HS-27A (cell line): Measurements from ENCODE around the gene USP49.
A peak's percentile ranks its signal among the peaks of the same experiment; 100 is the strongest.
"Not testable (repeated sequence)": the region's sequence is repeated elsewhere in the genome, so short reads cannot be mapped to it uniquely, and the experiment has no call there.

Experiments
- DNase-seq: peaks from one replicate; pipeline ENCODE4 v3.0.0-alpha.2; 2012; ENCODE audit warnings: low read depth, missing footprints

Gene USP49

DNA sequence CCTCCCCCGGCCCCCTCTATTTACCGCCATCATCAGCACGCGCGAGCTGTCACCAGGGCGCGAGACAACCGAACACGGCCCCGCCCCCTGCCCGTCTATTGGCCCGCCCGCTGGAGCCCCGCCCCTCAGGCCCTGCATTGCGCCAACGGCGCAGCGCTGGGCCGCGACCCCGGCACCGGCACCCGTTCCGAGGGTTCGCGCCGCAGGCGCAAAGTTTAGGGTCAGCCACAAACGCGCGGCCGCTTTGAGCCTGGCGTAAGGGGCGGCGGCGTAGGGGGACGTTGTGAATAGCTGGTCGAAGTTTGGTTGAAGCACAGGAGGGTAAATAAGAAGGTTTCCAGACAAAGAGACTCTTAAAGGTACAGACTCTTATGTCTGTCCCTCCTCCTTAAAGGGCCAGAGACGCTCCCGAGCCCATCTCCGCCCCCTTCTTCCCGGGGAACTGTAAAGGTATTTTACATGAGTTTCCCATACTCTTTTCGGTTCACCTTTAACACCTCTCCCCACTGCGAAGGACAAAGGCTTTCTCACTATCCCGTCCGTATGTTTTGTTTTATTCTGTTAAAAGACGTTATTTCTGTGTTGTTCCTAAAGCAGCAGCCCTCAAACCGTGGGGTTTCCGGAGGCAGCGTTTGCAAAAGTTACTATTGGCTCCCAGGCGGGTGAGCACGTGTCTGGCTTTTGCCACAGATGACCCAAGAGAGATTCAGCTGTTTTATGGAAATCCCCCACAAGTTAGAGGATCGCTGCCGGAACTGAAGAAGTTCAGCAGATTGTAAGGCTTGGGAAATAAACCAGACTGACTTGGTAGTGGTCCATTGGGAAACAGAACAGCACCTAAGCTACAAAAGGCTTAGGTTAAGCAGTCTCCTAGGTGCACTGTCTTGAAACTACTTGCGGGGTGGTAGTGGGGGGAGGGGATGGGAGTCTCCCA lies at the start of gene USP49:
TSS of gene USP49 (minus strand) at position 76 of the 934 bp plus-strand sequence. CDS start 88,392 bp downstream, outside the sequence.
- peak; percentile 62 for DNase-seq

DNA sequence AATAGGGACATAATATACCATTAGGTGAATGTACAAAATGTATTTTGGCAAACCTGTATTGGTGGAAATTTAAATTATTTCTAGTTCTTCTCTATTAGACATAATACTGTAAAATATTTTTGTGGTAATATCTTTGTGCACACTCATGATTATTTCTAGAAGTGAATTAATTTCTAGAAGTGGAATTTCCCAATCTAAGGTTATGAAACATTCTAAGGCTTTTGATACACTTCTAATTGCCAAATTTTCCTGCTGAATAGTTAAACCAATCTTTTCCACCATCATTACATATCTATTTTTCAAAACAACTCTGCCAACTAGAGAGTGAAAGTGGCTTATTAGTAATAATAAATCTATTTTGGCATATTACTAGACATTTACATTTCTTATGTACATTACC lies 48.3 kb upstream of the USP49 start:
- no peak for DNase-seq

DNA sequence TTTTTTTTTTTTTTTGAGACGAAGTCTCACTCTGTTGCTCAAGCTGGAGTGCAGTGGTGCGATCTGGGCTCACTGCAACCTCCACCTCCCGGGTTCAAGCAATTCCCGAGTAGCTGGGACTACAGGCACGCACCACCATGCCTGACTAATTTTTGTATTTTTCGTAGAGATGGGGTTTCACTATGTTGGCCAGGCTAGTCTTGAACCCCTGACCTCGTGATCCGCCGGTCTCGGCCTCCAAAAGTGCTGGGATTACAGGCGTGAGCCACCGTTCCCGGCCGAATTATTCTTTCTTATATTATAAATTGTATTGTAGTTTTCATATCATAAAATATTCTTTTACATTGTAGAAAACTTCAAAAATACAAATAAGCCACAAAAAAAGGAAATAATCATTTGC lies 47.7 kb upstream of the USP49 start:
- not testable (repeated sequence) for DNase-seq

DNA sequence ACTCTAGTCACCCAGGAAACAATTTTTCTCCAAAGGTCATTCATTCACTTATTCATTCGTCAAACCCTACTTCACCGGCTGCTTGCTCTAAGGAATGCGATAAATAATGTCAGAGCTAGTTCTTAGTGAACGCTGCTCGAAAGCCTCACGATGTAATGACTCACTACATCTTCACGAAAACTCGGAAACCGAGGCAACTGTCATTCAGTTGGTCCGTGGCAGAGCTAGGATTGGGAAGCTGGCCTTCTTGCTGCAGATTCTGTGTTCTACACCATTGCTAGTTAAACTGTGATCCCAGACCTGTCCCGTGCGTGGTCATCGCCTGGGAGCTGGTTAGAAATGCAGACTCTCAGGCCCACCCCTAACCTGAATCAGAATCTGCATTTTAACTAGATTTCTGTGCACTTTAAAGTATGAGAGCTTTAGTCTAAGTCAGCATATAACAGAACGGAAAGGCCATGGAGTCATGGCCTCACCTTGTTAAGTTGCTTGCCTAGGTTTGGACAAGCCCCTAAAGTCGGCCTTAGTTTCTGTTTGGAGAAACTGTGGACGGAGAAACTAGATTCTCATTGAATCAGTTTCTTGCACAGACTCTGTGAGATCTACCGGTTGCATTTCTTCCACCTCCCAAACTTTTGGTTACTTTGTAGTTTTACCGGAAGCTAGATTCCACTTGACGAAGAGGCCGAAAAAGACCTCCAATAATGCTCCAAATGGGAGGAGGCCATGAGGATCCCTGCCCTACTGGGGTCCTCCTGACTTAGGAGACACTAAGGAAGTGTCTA lies 47.1 kb upstream of the USP49 start:
- no peak for DNase-seq

DNA sequence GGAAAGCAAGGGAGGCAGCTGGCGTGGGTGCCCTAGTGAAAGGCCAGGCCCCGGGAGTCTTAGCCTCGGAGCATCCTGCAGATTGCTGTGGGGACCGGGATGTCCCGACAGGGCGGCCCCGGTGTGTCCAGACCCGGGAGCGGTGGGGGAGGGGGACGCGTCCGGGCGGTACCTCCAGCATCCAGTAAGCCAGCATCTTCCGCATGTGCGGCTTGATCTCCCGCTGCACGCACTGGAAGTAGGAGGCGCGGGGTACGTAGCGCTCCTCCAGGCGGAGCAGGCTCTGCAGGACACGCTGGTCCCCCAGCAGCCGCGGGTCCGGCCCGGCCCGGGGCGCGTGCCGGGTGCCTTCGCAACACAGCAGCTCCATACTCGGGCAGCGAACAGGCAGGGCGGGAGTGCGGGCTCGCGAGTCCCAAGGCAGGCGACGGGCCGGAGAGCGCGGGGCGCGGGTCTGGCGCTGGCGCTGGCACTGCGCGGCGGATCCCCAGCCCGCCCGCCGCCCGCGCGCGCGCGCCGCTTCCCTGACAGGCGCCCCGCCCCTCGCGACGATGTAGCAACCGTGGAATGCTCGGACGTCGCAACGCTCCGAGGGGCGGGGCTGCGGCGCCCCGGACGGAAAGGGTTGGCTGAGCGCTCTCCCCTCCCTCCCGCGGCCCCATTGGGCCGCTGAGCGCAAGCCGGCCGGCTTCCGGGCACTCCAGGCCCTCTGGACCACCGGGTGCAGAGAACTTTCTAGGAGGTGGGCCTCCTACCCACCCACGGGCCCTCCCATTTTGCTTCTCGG lies 46.3 kb upstream of the USP49 start, which contains the start of gene CCND3:
TSS of gene CCND3 (minus strand) at position 529 of the 787 bp plus-strand sequence. CDS start at position 370, 159 bp downstream.
- DNase-seq: peak; percentile 83

DNA sequence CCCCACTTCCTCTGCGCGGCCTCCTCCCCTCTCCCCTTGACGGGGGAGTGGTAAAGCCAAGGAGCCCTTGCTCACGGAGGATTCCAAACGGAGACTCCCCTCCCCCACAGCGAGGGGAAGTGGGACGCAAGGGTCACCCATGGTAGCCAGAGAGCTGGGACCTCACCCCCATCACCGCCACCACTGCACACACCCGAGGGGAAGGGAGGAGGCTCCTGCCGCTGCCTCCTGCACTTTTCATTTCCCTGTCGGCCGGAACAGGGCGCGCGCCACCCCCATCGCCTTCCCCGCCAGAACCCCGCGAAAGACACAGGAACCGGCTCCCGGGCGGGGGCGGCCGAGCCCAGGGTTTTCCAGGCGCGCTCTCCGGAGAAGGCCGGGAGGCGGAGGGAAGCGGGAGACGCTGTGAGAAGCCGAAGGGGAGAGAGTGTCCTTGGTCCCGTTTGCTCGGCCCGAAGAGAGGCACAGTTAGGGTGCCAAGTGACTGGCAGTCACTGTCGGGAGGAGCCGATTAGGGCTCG lies 45.6 kb upstream of the USP49 start:
- no peak for DNase-seq

DNA sequence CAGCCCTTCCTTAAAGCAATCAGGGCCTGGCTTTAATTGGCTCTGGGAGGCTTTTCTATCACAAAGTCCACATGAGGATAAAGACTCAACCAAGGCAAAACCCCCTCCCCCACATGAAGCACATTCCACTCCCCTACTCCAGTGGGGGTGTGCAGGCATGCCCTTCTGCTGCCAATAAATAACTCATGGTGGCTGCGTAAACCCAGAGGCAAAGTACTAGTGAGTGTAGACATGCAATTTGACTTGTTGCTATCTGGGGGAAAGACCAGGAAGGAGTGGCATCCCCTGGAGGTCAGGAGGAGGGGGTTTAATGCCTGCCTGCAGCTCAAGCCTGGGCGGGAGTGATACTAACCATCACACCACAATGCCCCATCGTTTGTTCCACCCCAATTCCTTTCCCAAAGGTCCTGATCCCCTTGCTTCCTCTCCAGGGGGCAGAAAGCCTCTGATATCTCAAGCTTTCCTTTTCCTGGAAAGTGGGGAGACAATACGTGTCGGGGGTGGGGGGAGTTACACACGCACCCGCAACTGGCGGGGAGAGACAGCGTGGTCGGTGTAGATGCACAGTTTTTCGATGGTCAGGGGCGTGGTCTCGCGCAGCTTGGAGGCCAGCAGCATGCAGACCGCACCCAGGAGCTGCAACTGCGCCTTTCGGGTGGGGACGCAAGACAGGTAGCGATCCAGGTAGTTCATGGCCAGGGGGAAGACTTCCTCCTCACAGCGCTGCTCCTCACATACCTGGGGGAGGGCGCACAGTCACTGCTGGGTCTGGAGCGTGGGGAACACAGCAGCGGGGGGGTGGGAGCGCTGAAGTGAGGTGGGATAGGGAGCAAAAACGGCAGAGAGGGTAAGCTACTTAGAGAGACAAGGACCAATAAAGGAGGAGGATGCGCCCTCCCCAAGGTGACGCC lies 44.9 kb upstream of the USP49 start:
- DNase-seq: no peak

DNA sequence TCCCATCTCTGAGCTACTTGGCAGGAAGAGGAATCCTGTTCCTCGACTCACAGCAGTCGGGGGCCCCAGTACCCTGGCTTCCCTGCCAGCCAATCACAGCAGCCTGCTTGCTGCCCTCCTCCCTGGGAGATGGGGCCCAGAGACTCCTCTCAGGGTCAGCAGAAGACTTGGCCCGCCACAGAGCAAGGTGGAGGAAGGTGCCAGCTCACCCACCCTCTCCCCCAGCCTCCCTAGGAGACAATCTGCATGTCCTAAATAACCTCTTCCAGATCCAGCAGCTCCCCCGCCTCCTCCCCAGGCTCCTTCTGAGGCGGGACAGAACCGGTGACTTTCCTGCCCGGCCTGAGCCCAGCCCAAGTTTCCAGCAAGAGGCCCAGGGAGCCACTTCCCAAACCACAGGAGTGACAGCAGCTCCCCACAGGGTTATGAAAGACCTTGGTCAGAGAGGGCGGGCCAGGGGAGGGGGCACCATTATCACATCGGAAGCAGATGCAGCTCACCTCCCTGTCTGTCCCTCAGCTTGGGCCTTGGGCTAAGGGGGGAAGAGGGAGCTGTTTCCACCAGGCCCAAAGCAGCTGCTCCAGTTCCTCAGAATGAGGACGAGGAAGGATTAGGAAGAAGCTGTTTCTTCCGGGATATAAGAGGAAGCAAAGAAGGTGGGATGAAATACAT lies 44.1 kb upstream of the USP49 start:
- no peak for DNase-seq

DNA sequence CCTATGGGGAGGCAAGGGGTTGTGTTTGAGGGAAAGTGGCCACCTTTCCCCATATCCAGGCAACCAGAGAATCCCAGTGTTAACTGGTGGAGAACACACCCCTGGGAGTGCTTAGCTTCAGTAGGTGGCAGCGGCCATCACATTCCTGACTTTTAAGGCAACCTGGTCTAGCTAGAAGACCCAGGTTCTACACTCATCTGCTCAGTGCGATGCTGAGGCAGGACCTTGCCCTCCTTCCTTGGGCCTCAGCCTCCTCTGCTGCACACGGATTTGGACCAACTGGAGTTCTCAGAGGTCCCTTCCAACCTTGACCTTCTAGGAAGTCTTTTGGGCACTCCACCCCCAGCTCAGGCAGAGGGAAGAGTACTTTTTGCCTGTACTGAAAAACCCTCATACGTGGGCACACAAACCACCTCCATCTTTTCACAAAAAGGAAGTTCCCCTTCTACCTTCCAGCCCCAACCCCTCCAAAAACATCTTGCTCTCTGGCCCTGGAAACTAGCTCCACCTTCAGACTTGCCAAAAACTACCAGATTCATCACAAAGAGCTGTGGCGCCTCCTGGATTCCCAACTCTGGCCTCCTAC lies 43.5 kb upstream of the USP49 start:
- DNase-seq: no peak

DNA sequence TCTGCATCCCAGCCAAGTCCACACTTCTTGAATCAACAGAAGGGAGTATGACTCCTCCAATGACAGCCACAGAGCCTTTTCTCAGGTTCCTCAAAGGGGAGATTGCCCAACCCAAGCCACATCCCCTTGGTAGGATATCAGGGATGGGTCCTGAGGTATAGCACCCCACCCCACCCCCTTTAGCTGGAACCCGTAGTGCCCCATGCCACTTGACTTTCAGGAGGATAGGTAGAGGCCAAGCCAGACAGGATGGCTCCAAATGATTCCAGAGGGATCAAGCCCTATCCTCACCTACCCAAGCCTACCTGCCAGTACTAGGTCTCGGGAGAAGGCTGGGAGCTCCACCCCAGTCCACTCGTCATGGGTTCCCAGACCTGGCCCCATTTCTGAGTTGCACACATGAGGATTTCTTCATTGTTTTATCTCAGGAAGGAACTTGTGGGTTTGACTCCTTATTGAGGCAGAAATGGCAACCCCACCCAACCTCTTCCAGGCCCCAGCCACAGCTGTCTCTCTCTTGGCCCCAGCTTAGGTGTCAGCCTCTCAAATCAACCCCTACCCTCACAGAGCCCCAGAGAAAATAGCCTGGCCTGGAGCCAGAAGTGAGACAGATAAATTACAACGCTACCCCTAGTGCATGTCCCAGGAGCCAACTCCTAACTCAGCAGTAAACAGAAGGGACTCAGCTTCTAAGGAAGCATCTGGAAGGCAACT lies 42.8 kb upstream of the USP49 start:
- DNase-seq: no peak

DNA sequence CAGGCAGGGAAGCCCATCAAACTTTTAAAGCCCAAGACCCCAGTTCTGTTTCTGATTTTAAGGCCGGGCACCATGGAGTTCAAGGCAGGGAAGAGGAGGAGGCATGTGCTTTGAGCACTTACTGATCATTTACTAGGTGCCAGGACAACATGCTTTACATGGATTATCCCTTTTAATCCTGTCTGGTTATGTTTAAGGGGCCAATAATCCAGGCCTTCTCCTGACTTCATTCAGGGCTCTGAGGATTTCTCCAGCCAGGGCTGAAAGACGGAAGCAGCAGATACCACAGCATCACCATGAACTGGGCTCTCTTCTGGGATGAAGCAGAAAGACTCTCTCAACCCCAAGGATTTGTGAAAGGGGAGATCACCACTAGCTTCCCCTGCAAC lies 42.3 kb upstream of the USP49 start:
- DNase-seq: no peak

DNA sequence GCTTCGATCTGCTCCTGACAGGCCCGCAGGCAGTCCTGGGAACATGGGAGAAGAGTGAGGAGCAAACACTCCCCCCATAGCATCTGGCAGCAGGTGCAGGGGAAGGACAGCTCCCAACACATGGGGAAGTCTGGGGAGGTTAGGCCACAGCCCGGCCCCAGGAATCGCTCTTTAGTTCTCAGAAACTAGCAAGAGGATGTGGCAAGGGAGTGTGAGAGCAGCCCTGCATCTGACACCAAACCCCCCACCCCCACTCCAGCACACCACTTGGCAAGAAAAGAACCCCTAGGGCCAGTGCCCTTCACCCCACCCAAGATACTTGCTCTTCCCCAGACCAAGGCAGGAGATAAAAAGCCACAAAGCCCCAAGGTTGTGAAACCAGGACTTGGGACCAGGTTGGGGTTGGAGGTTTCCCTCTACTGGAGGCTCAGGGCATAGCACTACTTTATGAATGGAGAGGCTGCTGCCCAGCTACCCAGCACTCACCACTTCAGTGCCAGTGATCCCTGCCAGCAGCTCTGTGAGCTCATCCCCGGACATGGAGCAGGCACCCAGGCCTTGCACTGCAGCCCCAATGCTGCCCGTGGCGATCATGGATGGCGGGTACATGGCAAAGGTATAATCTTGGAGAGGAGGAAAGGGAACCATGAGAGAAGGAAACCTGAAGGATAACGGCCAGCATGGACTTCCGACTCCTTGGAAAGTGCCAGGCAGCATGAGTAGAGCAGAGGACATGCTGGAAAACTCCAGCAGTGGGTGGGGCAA lies 41.1 kb upstream of the USP49 start:
- peak; percentile 70 for DNase-seq

DNA sequence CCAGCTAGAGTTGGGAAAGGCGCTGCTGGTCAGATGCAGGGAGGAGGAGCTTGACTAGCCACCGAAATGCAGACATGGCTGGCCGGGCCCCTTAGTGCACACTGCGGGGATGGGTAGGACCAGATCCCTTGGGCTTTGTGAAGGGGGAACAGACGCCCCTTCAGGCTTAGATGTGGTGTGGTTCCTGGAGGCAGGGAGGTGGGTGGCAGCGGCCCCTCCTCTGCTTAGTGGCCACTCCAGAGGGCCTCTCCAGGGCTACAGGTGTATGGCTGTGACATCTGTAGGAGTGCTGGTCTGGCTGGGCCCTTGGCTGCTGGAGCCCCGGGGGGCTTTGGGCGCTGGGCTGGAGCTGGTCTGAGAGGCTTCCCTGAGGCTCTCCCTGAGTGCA lies 40.5 kb upstream of the USP49 start:
- DNase-seq: no peak

DNA sequence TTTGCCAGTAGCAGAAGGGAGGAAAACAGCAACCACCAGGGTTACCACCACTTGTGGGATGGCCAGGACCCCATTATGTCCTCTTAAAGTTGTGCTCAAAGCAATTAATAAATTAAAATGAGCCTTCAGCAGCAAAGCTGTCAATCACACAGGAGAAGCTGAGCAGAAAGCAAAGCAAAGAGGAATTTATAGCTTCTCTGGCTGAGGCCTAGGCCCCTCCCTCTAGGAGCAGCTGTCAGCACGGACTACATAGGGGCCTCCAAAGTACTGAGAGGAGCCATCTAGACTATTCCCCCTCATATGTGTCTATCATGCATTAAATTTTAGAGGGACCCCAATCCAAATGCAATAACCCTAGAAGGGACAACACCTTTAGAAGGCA lies 40.0 kb upstream of the USP49 start:
- no peak for DNase-seq

DNA sequence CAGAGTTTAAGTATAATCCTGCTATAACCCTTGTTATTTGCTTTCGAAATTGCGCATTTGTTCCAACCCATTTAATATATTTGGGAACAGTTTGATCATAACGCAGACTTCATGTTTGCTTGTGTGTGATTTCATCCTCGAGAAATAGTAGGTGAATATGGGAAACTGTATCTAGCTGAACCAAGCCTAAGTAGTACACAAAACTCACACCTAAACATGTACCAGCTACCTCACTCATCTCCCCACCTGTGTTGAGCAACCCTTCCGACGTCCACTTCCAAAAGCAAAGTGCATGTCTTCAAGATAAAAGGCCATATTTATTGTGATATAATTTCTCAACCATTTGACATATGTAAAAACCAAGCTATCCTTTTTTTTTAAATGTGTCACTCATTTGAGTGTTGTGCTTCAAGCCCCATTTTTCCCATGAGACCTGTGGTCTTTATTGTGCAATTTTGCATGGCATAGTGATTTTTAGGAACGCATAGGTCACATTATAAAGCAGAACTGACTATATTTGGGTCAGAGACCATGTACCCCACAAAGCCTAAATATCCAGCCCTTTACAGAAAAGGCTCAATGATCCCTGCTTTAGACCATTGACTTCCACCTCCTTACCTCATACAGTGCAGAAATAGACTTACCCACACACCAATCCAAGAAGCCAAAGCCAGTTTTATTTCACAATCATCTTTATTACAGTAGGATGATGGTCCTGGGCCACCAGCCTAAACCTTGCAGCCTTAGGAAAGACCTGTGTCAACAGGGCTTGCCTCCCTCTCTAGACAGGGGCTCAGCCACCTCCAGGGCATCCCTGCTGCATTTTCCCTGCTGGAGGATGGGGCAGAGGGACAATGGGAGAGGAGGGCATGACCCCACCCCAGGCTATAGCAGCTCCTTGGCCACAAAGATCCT lies 39.4 kb upstream of the USP49 start:
- no peak for DNase-seq

DNA sequence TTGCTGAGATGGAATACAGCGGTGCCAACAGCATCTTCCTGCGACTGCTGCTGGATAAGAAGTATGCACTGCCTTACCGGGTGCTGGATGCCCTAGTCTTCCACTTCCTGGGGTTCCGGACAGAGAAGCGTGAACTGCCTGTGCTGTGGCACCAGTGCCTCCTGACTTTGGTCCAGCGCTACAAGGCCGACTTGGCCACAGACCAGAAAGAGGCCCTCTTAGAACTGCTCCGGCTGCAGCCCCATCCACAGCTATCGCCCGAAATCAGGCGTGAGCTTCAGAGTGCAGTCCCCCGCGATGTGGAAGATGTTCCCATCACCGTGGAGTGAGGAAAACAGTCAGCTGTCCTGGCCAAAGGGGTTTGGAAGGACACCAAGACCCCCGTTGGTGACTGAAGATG lies 37.2 kb upstream of the USP49 start:
- DNase-seq: no peak

DNA sequence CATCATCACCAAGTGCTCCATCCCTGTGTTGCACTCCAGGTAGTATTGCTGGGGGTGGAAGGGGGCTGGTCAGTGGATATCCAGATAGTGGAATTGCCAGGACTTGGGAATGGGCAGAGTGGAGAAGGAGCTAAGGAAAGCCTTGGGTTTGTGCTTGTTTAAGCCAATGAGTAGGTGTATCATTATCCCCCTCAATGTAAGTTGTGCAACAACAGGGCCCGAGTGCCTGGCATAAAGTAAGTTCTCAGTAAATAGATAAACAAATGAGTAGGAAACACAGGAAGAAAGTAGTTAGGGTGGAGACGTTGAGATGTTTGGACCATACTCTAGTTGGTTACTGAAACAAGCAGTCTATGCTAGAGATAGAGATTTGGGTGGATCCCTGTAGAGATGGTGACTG lies 36.6 kb upstream of the USP49 start:
- no peak for DNase-seq
